H9 (cell line): ENCODE measurements around the gene COX11. TPM values are rescaled to one million over a fixed set of nuclear protein-coding genes. Genes with fewer than 3 reads are reported as not detected.

Source experiments
- DNase-seq: peaks from one replicate; pipeline ENCODE4 v3.0.0-alpha.2; 2017
- H2AFZ ChIP-seq: one replicate; pipeline ENCODE4 v1.6.1; 2013; ENCODE audit warnings: mild to moderate bottlenecking, low read length, control low read depth, moderate library complexity
- H2AK5ac ChIP-seq: 2 replicates; pipeline ENCODE4 v1.6.1; 2013; ENCODE audit warnings: low read length, control low read depth, mixed read lengths; ENCODE audit not compliant: insufficient read length
- H2BK120ac ChIP-seq: one replicate; pipeline ENCODE4 v1.6.1; 2013; ENCODE audit warnings: low read depth, mild to moderate bottlenecking, low read length, control low read depth, inconsistent platforms; ENCODE audit not compliant: poor library complexity, severe bottlenecking
- H2BK12ac ChIP-seq: 2 replicates; pipeline ENCODE4 v1.6.1; 2013; ENCODE audit warnings: low read length, control low read depth, mixed read lengths, low read depth; ENCODE audit not compliant: insufficient read length
- H2BK15ac ChIP-seq: 2 replicates; pipeline ENCODE4 v1.6.1; 2013; ENCODE audit warnings: low read depth, low read length, control low read depth
- H2BK20ac ChIP-seq: one replicate; pipeline ENCODE4 v1.6.1; 2013; ENCODE audit warnings: low read depth, mild to moderate bottlenecking, low read length, control low read depth, inconsistent platforms; ENCODE audit not compliant: poor library complexity, severe bottlenecking
- H2BK5ac ChIP-seq: 2 replicates; pipeline ENCODE4 v1.6.1; 2013; ENCODE audit warnings: low read length, control low read depth, mixed read lengths; ENCODE audit not compliant: insufficient read length
- H3K14ac ChIP-seq: 2 replicates; pipeline ENCODE4 v1.6.1; 2013; ENCODE audit warnings: low read length, control low read depth; ENCODE audit not compliant: insufficient read depth
- H3K18ac ChIP-seq: 2 replicates; pipeline ENCODE4 v1.6.1; 2013; ENCODE audit warnings: low read depth, mild to moderate bottlenecking, mixed read lengths, low read length, control low read depth; ENCODE audit not compliant: insufficient read length
- H3K23ac ChIP-seq: 2 replicates; pipeline ENCODE4 v1.6.1; 2013; ENCODE audit warnings: low read length, control low read depth, mixed read lengths, low read depth; ENCODE audit not compliant: insufficient read length
- H3K23me2 ChIP-seq: 2 replicates; pipeline ENCODE4 v1.6.1; 2013; ENCODE audit warnings: low read depth, mild to moderate bottlenecking, mixed read lengths, low read length, control low read depth; ENCODE audit not compliant: insufficient read length, poor library complexity, severe bottlenecking
- H3K27ac ChIP-seq: 2 replicates; pipeline ENCODE4 v1.5.1; 2013; ENCODE audit warnings: low read length, control low read depth, mixed read lengths, low read depth; ENCODE audit not compliant: insufficient read length
- H3K27me3 ChIP-seq: 2 replicates; pipeline ENCODE4 v1.6.1; 2013; ENCODE audit warnings: low read length, control low read depth, inconsistent platforms; ENCODE audit not compliant: insufficient read depth
- H3K4ac ChIP-seq: 2 replicates; pipeline ENCODE4 v1.6.1; 2013; ENCODE audit warnings: low read depth, mild to moderate bottlenecking, control low read depth, inconsistent platforms, low read length, moderate library complexity
- H3K4me1 ChIP-seq: 2 replicates; pipeline ENCODE4 v1.6.1; 2013; ENCODE audit warnings: low read length, control low read depth, inconsistent platforms; ENCODE audit not compliant: insufficient read depth
- H3K4me2 ChIP-seq: 2 replicates; pipeline ENCODE4 v1.6.1; 2013; ENCODE audit warnings: low read length, control low read depth, mixed read lengths; ENCODE audit not compliant: insufficient read length, insufficient read depth
- H3K56ac ChIP-seq: 2 replicates; pipeline ENCODE4 v1.6.1; 2013; ENCODE audit warnings: low read depth, mild to moderate bottlenecking, mixed read lengths, low read length, control low read depth; ENCODE audit not compliant: insufficient read length
- H3K79me1 ChIP-seq: 2 replicates; pipeline ENCODE4 v1.6.1; 2013; ENCODE audit warnings: low read depth, mild to moderate bottlenecking, moderate library complexity, low read length, control low read depth, inconsistent platforms; ENCODE audit not compliant: insufficient read depth, poor library complexity, severe bottlenecking
- H3K79me2 ChIP-seq: 2 replicates; pipeline ENCODE4 v1.6.1; 2013; ENCODE audit warnings: low read length, control low read depth, inconsistent platforms; ENCODE audit not compliant: insufficient read depth
- H3K9ac ChIP-seq: 2 replicates; pipeline ENCODE4 v1.6.1; 2013; ENCODE audit warnings: low read length, control low read depth, mixed read lengths; ENCODE audit not compliant: insufficient read length; ENCODE audit errors: extremely low read depth
- H3K9me3 ChIP-seq: one replicate; pipeline ENCODE4 v1.6.1; 2013; ENCODE audit warnings: low read depth, low read length, inconsistent platforms; ENCODE audit not compliant: control insufficient read depth
- H3T11ph ChIP-seq: one replicate; pipeline ENCODE4 v1.6.1; 2013; ENCODE audit warnings: mild to moderate bottlenecking, low read length, control low read depth, inconsistent platforms
- H4K20me1 ChIP-seq: one replicate; pipeline ENCODE4 v1.6.1; 2013; ENCODE audit not compliant: control insufficient read depth, insufficient read length, insufficient read depth
- H4K5ac ChIP-seq: 2 replicates; pipeline ENCODE4 v1.6.1; 2013; ENCODE audit warnings: low read depth, mild to moderate bottlenecking, mixed read lengths, low read length, control low read depth; ENCODE audit not compliant: insufficient read length
- H4K8ac ChIP-seq: replicated peaks from 2 replicates; pipeline ENCODE4 v1.6.1; 2013; ENCODE audit warnings: low read length, control low read depth, mixed read lengths, low read depth; ENCODE audit not compliant: insufficient read length
- H4K91ac ChIP-seq: 2 replicates; pipeline ENCODE4 v1.6.1; 2013; ENCODE audit warnings: low read depth, mild to moderate bottlenecking, moderate library complexity, mixed read lengths, low read length, control low read depth; ENCODE audit not compliant: insufficient read length
- H3K27ac Mint-ChIP-seq, 3 experiments: 2 replicates in 2 of 3; 3 replicates in 1 of 3; pipeline ENCODE4 v1.8.0; 2020 to 2021; ENCODE audit warnings: mixed read lengths in 3 of 3, mild to moderate bottlenecking in 1 of 3, moderate library complexity in 1 of 3
- H3K27me3 Mint-ChIP-seq: 2 replicates; pipeline ENCODE4 v1.8.0; 2021; ENCODE audit warnings: low read depth, mild to moderate bottlenecking, moderate library complexity, mixed read lengths
- H3K36me3 Mint-ChIP-seq, 3 experiments: 2 replicates in 2 of 3; 3 replicates in 1 of 3; pipeline ENCODE4 v1.8.0; 2020 to 2021; ENCODE audit warnings: low read depth in 3 of 3, mixed read lengths in 3 of 3; ENCODE audit not compliant: insufficient read depth in 1 of 3
- H3K4me1 Mint-ChIP-seq, 2 experiments: 2 replicates each; pipeline ENCODE4 v1.8.0; 2020; ENCODE audit warnings: mixed read lengths in 2 of 2
- H3K4me3 Mint-ChIP-seq, 2 experiments: 2 replicates in 1 of 2; 3 replicates in 1 of 2; pipeline ENCODE4 v1.8.0; 2020 to 2021; ENCODE audit warnings: mild to moderate bottlenecking in 2 of 2, mixed read lengths in 2 of 2, moderate library complexity in 1 of 2
- H3K9me3 Mint-ChIP-seq, 2 experiments: 2 replicates in 1 of 2; 3 replicates in 1 of 2; pipeline ENCODE4 v1.8.0; 2020; ENCODE audit warnings: mild to moderate bottlenecking in 2 of 2, mixed read lengths in 2 of 2, moderate library complexity in 1 of 2
- total RNA-seq: library from RNA; stranded (reverse); gene quantifications from 2 replicates; pipeline ENCODE4 v1.2.1, GENCODE V29; 2021
- TF ChIP-seq, protein P1 (sequence below): fragments of 200-600 bp; sonication (generic); conservative IDR thresholded peaks from 3 replicates; pipeline ENCODE4 v1.8.0; 2021; ENCODE audit warnings: antibody characterized with exemption, mild to moderate bottlenecking

Gene COX11
- total RNA-seq, 1 experiment from 2014 or later: 76.1 TPM

GRCh38 chr17:54919425-54919824 is 49.0 kb downstream of the COX11 start:
- Histone ChIP-seq H3K4ac (no peak overlapping the region), H3T11ph (no peak overlapping the region), H2BK20ac (no peak overlapping the region), H3K56ac (no peak overlapping the region), H4K20me1 (no peaks in the 10 kb centered on the region), H2BK5ac (no peak overlapping the region), H4K8ac (no peak overlapping the region), H3K79me2 (no peaks in the 10 kb centered on the region; the same call in 1 of the 2 replicates), H3K14ac (no peak overlapping the region), H3K18ac (no peak overlapping the region), H3K9me3 (no peaks in the 10 kb centered on the region), H2BK12ac (no peak overlapping the region), H3K23ac (no peak overlapping the region), H3K23me2 (no peaks in the 10 kb centered on the region), H4K5ac (no peak overlapping the region), H3K27me3 (no peaks in the 10 kb centered on the region), H3K27ac (no peak overlapping the region), H2AK5ac (no peak overlapping the region), H3K79me1 (no peaks in the 10 kb centered on the region), H2BK120ac (no peak overlapping the region), H3K4me1 (no peaks in the 10 kb centered on the region), H3K4me2 (no peak overlapping the region), H2AFZ (no peak overlapping the region), H3K9ac (no peak overlapping the region), H2BK15ac (no peak overlapping the region), H4K91ac (no peak overlapping the region)
- Mint-ChIP-seq H3K4me3 (peak overlapping the region in 1 of 2 experiments; percentile 5; a peak in 2 of 5 replicates), H3K27ac (peak overlapping the region; percentile 63 to 89 (median 88); a peak in 6 of 7 replicates), H3K9me3 (peaks cover 12 to 14% of the 10 kb centered on the region in 2 experiments; a peak in 4 of 5 replicates), H3K4me1 (peaks cover 26 to 29% of the 10 kb centered on the region in 2 experiments), H3K27me3 (no peaks in the 10 kb centered on the region), H3K36me3 (peaks cover 42 to 65% (median 60%) of the 10 kb centered on the region in 3 experiments)
- TF ChIP-seq, protein P1, sequence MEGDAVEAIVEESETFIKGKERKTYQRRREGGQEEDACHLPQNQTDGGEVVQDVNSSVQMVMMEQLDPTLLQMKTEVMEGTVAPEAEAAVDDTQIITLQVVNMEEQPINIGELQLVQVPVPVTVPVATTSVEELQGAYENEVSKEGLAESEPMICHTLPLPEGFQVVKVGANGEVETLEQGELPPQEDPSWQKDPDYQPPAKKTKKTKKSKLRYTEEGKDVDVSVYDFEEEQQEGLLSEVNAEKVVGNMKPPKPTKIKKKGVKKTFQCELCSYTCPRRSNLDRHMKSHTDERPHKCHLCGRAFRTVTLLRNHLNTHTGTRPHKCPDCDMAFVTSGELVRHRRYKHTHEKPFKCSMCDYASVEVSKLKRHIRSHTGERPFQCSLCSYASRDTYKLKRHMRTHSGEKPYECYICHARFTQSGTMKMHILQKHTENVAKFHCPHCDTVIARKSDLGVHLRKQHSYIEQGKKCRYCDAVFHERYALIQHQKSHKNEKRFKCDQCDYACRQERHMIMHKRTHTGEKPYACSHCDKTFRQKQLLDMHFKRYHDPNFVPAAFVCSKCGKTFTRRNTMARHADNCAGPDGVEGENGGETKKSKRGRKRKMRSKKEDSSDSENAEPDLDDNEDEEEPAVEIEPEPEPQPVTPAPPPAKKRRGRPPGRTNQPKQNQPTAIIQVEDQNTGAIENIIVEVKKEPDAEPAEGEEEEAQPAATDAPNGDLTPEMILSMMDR: no peak
- DNase-seq: no peak
